Small intestine (tissue), 7 donors: Measurements from ENCODE around the gene MAPKBP1. TPM values are rescaled to one million over a fixed set of nuclear protein-coding genes. Genes with fewer than 3 reads are reported as not detected.

Experiments used
- DNase-seq, 2 donors: peaks; one replicate each; pipeline versions ENCODE4 v3.0.0 to v3.0.0-alpha.2; 2013
- FAIRE-seq: peaks from 2 replicates; lab custom pipeline; 2012; peaks lifted over from hg19 to GRCh38; lab: Jason Lieb, UNC
- H3K27ac ChIP-seq, 3 donors: one replicate each; pipeline ENCODE4 v1.5.1; 2013; ENCODE audit warnings: low read length in 2 of 3, mild to moderate bottlenecking in 2 of 3, control low read depth in 1 of 3, inconsistent platforms in 1 of 3, low read depth in 1 of 3, moderate library complexity in 1 of 3
- H3K27me3 ChIP-seq, 3 donors: one replicate each; pipeline ENCODE4 v1.6.1; 2013; ENCODE audit warnings: low read length in 3 of 3, inconsistent platforms in 1 of 3; ENCODE audit not compliant: control insufficient read depth in 3 of 3, insufficient read depth in 3 of 3
- H3K36me3 ChIP-seq, 3 donors: one replicate each; pipeline ENCODE4 v1.6.1; 2013; ENCODE audit warnings: low read length in 3 of 3, inconsistent platforms in 1 of 3, low read depth in 1 of 3, mild to moderate bottlenecking in 1 of 3, moderate library complexity in 1 of 3; ENCODE audit not compliant: control insufficient read depth in 3 of 3, insufficient read depth in 2 of 3
- H3K4me1 ChIP-seq, 3 donors: one replicate each; pipeline ENCODE4 v1.6.1; 2013; ENCODE audit warnings: low read length in 2 of 3, inconsistent platforms in 1 of 3, low read depth in 1 of 3, mild to moderate bottlenecking in 1 of 3, moderate library complexity in 1 of 3; ENCODE audit not compliant: control insufficient read depth in 3 of 3, insufficient read depth in 2 of 3
- H3K4me3 ChIP-seq, 3 donors: one replicate each; pipeline ENCODE4 v1.5.1; 2013; ENCODE audit warnings: low read length in 3 of 3, control low read depth in 1 of 3, inconsistent platforms in 1 of 3, low read depth in 1 of 3, mild to moderate bottlenecking in 1 of 3, moderate library complexity in 1 of 3
- H3K9me3 ChIP-seq, 2 donors: one replicate each; pipeline ENCODE4 v1.6.1; 2013; ENCODE audit warnings: low read depth in 1 of 2, low read length in 1 of 2; ENCODE audit not compliant: control insufficient read depth in 2 of 2, insufficient read depth in 1 of 2
- WGBS, 3 donors: extraction: QIAGEN DNeasy Blood & Tissue Kit; methylation state at CpG; one replicate each; pipeline ENCODE4 v1.1.7; 2013; 5-methylcytosine and 5-hydroxymethylcytosine counted together
- polyA plus RNA-seq, 4 donors: library from polyadenylated mRNA; stranded (reverse) in 3 of 4; unstranded in 1 of 4; fragments of 200-250 nt in 3 of 4; fragments of 120-200 nt in 1 of 4; gene quantifications; one replicate each; pipeline versions ENCODE4 v1.2.1 to v1.2.3, GENCODE V29; 2013
- donor health status: healthy with polysubstance abuse.
- donor health status: control.
- donor health status: control.
- donor health status: Bipolar disorder and iron deficiency.
- donor health status: healthy.

The MAPKBP1 gene
- polyA plus RNA-seq, 4 donors, result 8.3 to 30.2 (median 23.6) TPM

- Histone ChIP-seq H3K4me1 (peaks cover 0 to under 1% (median 0%) of the 10 kb centered on the region in 3 donors), H3K4me3 (no peak overlapping the region), H3K27me3 (no peaks in the 10 kb centered on the region), H3K27ac (peak overlapping the region in 1 of 3 donors; percentile 5), H3K36me3 (peaks cover 0 to 67% (median 7%) of the 10 kb centered on the region in 3 donors), H3K9me3 (no peaks in the 10 kb centered on the region)
- FAIRE-seq, result no peak
- no peak for DNase-seq
- 80 to 87% (median 84%) methylated on average over 3 of the region's 3 CpGs for WGBS, 3 donors
Observed at GRCh38 chr15:41805711-41806110, 31.4 kb downstream of the MAPKBP1 start.

GRCh38 chr15:41806291-41807181, 32.3 kb downstream of the MAPKBP1 start:
- no peak overlapping the region for H3K27ac ChIP-seq
- peaks cover 0 to 67% (median 9%) of the 10 kb centered on the region in 3 donors for H3K36me3 ChIP-seq
- no peaks in the 10 kb centered on the region for H3K9me3 ChIP-seq
- no peaks in the 10 kb centered on the region for H3K4me1 ChIP-seq
- no peaks in the 10 kb centered on the region for H3K27me3 ChIP-seq
- 70 to 87% (median 81%) methylated on average over 10 of the region's 10 CpGs for WGBS, 3 donors
- no peak overlapping the region for H3K4me3 ChIP-seq
- DNase-seq (peak; percentile 50 to 76), FAIRE-seq (no peak)

GRCh38 chr15:41809121-41809520, 34.8 kb downstream of the MAPKBP1 start:
- no peak overlapping the region for H3K27ac ChIP-seq
- no peaks in the 10 kb centered on the region for H3K27me3 ChIP-seq
- FAIRE-seq, result no peak
- H3K36me3 ChIP-seq, result peaks cover 0 to 77% (median 18%) of the 10 kb centered on the region in 3 donors
- 71 to 85% (median 75%) methylated on average over 2 of the region's 2 CpGs for WGBS, 3 donors
- no peaks in the 10 kb centered on the region for H3K9me3 ChIP-seq
- H3K4me3 ChIP-seq, result no peak overlapping the region
- no peak for DNase-seq
- no peaks in the 10 kb centered on the region for H3K4me1 ChIP-seq

- DNase-seq, result no peak
- H3K27ac ChIP-seq, result no peak overlapping the region
- peaks cover 0 to 77% (median 20%) of the 10 kb centered on the region in 3 donors for H3K36me3 ChIP-seq
- H3K27me3 ChIP-seq, result no peaks in the 10 kb centered on the region
- H3K4me1 ChIP-seq, result no peaks in the 10 kb centered on the region
- 73 to 90% (median 84%) methylated on average over 12 of the region's 12 CpGs for WGBS, 3 donors
- no peak for FAIRE-seq
- H3K9me3 ChIP-seq, result no peaks in the 10 kb centered on the region
- no peak overlapping the region for H3K4me3 ChIP-seq
Observed at GRCh38 chr15:41809526-41810220, 35.4 kb downstream of the MAPKBP1 start.

- Histone ChIP-seq H3K9me3 (no peaks in the 10 kb centered on the region), H3K4me3 (no peak overlapping the region), H3K4me1 (no peaks in the 10 kb centered on the region), H3K27ac (no peak overlapping the region), H3K36me3 (peaks cover 0 to 75% (median 24%) of the 10 kb centered on the region in 3 donors), H3K27me3 (no peaks in the 10 kb centered on the region)
- DNase-seq, result no peak
- WGBS, 3 donors, result 90 to 96% (median 92%) methylated on average over 5 of the region's 5 CpGs
- FAIRE-seq, result no peak
Observed at GRCh38 chr15:41810651-41811431, 36.6 kb downstream of the MAPKBP1 start.

- Histone ChIP-seq H3K9me3 (no peaks in the 10 kb centered on the region), H3K27me3 (no peaks in the 10 kb centered on the region), H3K27ac (no peak overlapping the region), H3K4me1 (no peaks in the 10 kb centered on the region), H3K4me3 (no peak overlapping the region), H3K36me3 (peaks cover 0 to 71% (median 28%) of the 10 kb centered on the region in 3 donors)
- peak; percentile 80 to 87 for DNase-seq
- WGBS, 3 donors, result 49 to 51% (median 50%) methylated on average over 18 of the region's 18 CpGs
- FAIRE-seq, result no peak
Observed at GRCh38 chr15:41811432-41812195, 37.3 kb downstream of the MAPKBP1 start.

GRCh38 chr15:41812820-41813375, 38.6 kb downstream of the MAPKBP1 start:
- 92 to 96% (median 93%) methylated on average over 11 of the region's 11 CpGs for WGBS, 3 donors
- Histone ChIP-seq H3K36me3 (peaks cover 0 to 82% (median 30%) of the 10 kb centered on the region in 3 donors), H3K27me3 (no peaks in the 10 kb centered on the region), H3K27ac (no peak overlapping the region), H3K9me3 (no peaks in the 10 kb centered on the region), H3K4me3 (no peak overlapping the region), H3K4me1 (no peaks in the 10 kb centered on the region)
- DNase-seq (no peak), FAIRE-seq (no peak)
